Measurements from ENCODE around the gene DTWD1.

- TF ChIP-seq, protein P1, sequence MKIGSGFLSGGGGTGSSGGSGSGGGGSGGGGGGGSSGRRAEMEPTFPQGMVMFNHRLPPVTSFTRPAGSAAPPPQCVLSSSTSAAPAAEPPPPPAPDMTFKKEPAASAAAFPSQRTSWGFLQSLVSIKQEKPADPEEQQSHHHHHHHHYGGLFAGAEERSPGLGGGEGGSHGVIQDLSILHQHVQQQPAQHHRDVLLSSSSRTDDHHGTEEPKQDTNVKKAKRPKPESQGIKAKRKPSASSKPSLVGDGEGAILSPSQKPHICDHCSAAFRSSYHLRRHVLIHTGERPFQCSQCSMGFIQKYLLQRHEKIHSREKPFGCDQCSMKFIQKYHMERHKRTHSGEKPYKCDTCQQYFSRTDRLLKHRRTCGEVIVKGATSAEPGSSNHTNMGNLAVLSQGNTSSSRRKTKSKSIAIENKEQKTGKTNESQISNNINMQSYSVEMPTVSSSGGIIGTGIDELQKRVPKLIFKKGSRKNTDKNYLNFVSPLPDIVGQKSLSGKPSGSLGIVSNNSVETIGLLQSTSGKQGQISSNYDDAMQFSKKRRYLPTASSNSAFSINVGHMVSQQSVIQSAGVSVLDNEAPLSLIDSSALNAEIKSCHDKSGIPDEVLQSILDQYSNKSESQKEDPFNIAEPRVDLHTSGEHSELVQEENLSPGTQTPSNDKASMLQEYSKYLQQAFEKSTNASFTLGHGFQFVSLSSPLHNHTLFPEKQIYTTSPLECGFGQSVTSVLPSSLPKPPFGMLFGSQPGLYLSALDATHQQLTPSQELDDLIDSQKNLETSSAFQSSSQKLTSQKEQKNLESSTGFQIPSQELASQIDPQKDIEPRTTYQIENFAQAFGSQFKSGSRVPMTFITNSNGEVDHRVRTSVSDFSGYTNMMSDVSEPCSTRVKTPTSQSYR (CRISPR knock-in tag; IDR thresholded peaks at IDR 0.05), result no peak
- TF ChIP-seq, protein P2, sequence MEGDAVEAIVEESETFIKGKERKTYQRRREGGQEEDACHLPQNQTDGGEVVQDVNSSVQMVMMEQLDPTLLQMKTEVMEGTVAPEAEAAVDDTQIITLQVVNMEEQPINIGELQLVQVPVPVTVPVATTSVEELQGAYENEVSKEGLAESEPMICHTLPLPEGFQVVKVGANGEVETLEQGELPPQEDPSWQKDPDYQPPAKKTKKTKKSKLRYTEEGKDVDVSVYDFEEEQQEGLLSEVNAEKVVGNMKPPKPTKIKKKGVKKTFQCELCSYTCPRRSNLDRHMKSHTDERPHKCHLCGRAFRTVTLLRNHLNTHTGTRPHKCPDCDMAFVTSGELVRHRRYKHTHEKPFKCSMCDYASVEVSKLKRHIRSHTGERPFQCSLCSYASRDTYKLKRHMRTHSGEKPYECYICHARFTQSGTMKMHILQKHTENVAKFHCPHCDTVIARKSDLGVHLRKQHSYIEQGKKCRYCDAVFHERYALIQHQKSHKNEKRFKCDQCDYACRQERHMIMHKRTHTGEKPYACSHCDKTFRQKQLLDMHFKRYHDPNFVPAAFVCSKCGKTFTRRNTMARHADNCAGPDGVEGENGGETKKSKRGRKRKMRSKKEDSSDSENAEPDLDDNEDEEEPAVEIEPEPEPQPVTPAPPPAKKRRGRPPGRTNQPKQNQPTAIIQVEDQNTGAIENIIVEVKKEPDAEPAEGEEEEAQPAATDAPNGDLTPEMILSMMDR (IDR thresholded peaks at IDR 0.05), result no peak
- TF ChIP-seq SMAD3 (CRISPR knock-in tag; IDR thresholded peaks at IDR 0.05; ENCODE audit: borderline replicate concordance), result no peak
- no peak for TF ChIP-seq MLX (CRISPR knock-in tag; IDR thresholded peaks at IDR 0.05)
- TF ChIP-seq NFYB (CRISPR knock-in tag; conservative IDR thresholded peaks at IDR 0.05; ENCODE audit: low read depth), result no peak
- TF ChIP-seq NFATC4 (CRISPR knock-in tag; IDR thresholded peaks at IDR 0.05), result no peak
- TF ChIP-seq, protein P3, sequence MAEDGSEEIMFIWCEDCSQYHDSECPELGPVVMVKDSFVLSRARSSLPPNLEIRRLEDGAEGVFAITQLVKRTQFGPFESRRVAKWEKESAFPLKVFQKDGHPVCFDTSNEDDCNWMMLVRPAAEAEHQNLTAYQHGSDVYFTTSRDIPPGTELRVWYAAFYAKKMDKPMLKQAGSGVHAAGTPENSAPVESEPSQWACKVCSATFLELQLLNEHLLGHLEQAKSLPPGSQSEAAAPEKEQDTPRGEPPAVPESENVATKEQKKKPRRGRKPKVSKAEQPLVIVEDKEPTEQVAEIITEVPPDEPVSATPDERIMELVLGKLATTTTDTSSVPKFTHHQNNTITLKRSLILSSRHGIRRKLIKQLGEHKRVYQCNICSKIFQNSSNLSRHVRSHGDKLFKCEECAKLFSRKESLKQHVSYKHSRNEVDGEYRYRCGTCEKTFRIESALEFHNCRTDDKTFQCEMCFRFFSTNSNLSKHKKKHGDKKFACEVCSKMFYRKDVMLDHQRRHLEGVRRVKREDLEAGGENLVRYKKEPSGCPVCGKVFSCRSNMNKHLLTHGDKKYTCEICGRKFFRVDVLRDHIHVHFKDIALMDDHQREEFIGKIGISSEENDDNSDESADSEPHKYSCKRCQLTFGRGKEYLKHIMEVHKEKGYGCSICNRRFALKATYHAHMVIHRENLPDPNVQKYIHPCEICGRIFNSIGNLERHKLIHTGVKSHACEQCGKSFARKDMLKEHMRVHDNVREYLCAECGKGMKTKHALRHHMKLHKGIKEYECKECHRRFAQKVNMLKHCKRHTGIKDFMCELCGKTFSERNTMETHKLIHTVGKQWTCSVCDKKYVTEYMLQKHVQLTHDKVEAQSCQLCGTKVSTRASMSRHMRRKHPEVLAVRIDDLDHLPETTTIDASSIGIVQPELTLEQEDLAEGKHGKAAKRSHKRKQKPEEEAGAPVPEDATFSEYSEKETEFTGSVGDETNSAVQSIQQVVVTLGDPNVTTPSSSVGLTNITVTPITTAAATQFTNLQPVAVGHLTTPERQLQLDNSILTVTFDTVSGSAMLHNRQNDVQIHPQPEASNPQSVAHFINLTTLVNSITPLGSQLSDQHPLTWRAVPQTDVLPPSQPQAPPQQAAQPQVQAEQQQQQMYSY (CRISPR knock-in tag; IDR thresholded peaks at IDR 0.05), result no peak
- TF ChIP-seq ZNF317 (CRISPR knock-in tag; IDR thresholded peaks at IDR 0.05; ENCODE audit: borderline replicate concordance, low read depth), result no peak
- TF ChIP-seq E2F4 (CRISPR knock-in tag; IDR thresholded peaks at IDR 0.05; ENCODE audit: borderline replicate concordance, low read depth), result no peak
- no peak for TF ChIP-seq HMGA2 (CRISPR knock-in tag; IDR thresholded peaks at IDR 0.05)
- TF ChIP-seq ZNF232 (CRISPR knock-in tag; IDR thresholded peaks at IDR 0.05), result no peak
- TF ChIP-seq ARID4B (CRISPR knock-in tag; IDR thresholded peaks at IDR 0.05; ENCODE audit: borderline replicate concordance), result no peak
- no peak for TF ChIP-seq KAT7 (CRISPR knock-in tag; IDR thresholded peaks at IDR 0.05; ENCODE audit: borderline replicate concordance)
- no peak for TF ChIP-seq SP1 (CRISPR knock-in tag; conservative IDR thresholded peaks at IDR 0.05)
Measured at GRCh38 chr15:49622561-49622960, 1.7 kb downstream of the DTWD1 start.

All from WTC11 (cell line).